HG02938 (cell line): ENCODE measurements around the gene ABLIM2.

ENCODE experiments used
- ATAC-seq: cut with Tn5 transposase; IDR thresholded peaks from one replicate; pipeline ENCODE4 v1.9.1; 2021; ENCODE audit warnings: mild to moderate bottlenecking, moderate library complexity; ENCODE audit not compliant: unreplicated experiment

The ABLIM2 gene

DNA sequence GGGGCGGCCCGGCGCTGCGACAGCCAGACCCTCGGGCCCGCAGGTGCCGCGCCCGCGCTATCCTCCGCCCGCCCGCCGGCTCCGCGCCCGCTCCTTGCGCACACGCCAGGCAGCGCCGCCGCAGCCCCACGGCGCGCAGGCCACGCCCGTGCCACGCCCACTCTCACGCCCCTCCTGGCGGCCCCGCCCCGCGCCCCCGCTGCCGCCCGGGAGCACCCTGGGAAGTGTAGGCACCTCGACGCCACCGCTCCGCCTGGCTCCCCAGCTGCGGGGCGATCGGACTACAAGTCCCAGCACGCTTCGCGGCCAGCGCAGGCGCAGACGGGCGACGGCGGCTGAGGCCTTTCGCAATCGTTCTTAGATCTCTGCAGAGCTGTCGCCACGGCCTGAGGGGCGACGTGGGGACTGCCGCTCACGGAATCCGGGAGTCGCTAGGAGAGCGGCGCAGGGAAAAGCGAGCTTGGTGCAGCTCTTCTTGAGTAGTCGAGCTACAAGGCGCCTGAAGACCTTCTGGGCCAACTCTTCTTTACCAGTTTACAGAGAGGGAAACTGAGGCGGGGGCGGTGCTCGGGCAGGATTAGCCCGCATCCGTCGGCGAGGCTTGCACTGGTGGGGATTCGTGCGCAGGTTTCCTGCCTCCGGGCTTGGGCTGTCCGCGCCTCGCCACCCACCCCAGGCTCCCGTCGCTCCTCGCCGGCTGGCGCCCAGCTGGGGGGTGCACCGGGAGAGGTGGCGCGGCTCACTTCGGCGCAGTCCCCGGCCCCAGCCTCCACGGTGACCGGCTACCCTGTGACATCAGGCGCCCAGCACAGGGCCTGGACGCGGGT lies at the start of gene ABLIM2:
Gene ABLIM2, minus strand, starts transcription at position 104 of the 827 bp plus-strand sequence. CDS start 124 bp downstream, outside the sequence.
- ATAC-seq, result peak; percentile 93

DNA sequence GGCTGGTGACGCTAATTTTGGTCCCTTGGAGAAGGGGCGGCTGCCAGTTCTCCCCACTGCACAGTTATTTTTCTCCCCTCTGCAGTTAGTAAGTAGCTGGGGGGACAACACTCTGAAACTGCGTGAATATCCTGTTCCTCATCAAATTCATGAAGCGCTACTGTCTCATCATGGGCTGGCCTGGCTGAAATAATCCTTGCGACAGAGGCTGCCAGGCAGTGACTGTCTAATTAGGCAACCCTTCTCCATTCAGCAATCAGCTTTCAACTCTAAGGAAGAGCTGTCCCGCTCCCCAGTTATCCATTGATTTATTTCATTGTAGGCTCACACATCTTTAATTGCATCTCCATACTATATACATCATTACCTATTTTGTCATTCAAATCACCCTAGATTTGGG lies 48.7 kb upstream of the ABLIM2 start:
- no peak for ATAC-seq

DNA sequence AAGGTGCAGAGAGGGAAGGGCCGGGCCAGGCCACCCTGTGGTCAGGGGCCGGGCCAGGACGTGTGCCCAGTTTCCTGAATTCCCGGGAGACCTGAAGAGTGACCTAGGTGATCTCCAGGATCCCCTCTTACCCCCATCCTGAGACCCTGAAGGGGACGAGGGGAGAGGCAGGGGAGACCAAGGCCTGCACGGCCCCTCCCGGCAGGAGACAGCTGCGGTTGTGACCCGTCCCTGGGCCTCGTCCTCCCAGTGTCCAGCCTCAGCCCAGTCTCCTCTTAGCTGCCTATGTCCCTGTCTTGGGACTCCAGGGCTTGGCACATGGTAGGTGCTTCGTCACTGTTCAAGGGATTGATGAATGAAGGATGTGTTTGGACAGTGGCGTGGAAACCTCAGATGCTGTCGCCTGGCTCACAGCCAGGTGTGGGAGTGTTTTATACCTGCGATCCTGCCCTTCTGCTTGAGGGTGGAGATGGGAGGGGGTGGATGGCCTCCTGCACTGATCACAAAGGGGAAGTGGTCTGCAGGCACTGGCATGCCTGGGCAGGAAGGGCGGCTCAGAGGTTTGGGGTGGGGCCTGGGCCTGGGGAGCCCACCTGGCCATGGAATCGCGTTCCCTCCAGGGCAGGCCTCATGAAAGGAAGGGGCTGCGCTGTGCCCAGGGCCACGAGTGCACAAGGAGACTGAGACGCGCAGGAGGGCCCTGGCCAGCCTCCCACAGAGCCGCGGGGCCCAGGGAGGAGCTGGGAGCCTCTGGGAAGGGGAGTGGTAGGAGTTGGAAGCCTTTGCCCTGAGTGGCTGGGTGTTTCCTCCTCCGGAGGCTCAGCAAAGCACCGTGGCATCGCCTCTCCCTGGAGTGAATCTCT lies 47.4 kb upstream of the ABLIM2 start:
- ATAC-seq, result no peak

DNA sequence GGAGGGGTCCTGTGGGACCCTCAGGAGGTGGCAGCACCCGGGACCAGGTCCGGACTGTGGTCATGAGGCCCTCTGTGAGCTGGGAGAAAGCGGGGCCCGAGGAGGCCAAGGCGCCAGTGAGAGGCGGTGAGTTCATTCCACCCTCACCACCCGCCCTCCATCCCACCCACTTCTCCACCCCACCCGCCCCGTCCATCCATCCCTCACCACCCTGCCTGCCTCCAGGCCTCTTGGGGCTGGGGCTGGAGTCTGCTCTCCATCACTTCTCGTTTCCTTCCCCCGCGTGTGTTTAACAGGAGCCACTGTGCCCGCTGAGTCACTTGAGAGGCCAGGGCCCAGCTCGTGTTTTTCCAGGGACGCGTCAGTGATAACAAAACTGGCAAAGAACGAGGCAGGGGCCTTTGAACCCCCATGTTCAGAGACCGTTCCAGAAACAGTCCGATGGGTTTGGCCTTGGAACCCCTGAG lies 46.7 kb upstream of the ABLIM2 start:
- no peak for ATAC-seq

DNA sequence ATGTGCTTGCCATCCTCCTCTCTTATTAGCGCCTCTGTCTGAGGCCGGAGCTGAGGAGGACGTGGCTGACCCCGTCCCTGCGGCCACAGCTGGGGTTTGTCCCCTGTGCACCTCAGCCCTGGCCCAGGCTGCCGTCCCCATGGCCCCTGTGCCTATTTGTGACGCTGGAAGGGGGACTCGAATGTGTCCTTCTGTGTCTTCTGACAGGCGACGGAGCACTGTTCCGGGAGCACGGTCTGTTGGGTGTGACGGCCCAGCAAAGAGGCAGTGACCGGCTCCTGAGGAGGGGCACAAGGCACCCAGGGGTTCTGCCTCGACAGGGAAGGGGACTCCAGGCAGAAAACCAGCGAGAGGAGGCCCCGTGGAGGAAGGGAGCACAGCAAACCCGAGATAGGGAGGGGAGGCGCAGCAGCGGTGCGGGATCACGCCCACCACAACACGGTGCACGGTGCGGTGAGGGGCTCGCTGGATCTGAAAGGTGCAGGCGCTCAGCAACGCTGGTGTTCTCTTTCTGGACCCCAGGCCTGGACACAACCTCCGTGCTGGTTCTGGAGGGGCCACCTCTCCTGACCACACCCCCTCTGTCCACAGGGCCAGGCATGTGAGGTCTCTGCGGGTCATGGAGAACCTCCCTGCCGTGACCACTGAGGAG lies 46.1 kb upstream of the ABLIM2 start:
- ATAC-seq, result no peak

DNA sequence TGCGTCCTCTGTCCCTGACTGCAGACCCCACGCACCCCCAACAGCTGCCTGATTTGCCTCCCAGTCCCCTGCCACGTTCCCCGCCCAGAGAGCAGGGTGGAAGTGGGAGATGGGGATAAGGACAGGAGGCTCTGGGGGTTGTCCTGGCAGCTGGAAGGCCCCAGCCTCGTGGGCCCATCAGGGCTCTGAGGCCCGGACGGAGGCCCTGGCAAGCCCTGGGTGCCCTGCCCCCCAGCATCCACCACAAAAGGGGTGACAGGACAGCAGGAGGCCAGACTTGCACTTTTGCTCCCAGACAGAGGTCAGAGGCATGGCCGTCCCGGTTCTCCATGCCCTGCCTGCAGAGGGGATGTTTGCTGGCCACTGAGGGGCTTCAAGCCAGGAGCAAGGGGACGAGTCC lies 45.2 kb upstream of the ABLIM2 start:
- no peak for ATAC-seq

DNA sequence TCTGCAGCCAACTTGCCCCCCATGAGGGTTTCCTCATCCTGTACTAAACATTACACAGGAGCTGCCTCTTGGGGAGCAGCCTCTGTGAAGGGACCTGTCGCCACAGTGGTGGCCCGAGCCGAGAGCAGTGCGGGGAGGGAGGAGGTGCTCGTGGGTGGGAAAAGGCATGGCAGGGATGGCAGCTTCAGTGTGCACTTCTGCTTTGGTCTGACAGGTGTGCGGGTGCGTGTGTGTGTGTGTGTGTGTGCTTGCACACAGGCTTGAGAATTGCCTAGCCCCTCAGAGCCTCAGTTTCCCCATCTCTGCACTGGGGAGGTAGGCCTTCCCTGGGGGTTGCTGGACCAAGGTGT lies 44.4 kb upstream of the ABLIM2 start:
- no peak for ATAC-seq

DNA sequence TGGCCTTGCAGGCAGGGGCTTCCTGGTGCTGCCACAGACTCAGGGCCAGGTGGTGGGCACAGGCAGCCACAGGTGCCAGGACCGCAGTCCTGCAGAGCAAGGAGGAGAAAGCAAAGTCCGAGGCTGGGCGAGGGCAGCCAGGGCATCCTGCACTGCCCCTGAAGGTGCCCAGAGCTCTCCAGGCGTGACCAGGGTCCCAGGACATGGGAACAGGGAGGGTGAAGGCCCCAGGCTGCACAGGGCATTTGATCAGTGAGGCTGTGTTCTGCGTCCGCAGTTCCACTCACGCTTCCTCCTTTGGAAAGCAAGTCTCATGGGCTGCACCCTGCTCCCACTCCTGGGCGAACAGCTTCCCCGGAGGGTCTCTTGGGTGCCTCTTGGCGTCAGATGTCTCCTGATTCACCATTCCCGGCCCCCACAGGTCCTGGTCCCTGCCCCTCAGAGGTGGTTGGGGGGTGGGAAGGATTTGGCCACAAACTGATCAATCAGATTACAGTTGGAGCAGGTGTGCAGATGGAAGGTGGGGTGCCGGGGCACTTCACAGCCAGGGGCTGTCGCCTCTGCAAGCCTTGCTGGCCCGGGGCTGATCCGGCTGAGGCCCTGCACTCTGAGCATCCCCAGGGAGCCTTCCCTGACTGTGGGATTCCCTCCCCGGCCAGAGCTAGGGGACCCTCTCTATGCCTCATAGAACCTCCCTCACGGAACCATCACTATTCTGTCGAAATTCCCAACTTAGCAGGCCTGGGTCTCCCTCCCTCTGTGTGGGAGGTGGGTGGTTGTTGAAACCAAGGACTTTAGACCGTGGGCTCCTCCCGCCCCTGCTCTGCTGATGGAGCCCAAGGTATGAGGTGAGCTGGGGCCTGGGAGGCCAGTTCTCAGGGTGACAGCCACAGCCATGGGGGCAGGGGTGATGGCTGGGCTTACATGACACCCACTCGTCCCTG lies 43.8 kb upstream of the ABLIM2 start:
- no peak for ATAC-seq

DNA sequence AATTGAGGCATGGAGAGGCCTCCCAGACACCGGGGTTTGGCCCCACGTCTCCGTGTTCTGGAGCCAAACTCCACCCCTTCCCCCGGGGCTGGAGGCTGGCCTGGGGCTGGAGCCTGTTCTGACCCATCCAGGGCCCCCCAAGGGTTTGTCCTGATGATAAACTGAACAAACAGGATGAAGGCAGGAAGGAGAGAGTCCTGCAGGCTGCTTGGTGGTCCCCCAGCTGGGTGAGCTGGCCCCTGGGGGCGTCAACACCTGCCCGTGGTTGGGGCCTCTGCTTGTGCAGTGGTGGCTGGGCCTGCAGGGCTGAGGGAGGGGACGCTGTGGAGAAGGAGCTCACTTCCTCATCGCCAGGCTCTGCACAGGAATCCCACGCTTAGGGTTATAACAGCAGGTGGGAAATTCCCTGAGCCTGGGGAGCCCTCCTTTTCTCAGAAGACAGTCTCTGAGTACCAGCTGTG lies 42.7 kb upstream of the ABLIM2 start:
- peak; percentile 34 for ATAC-seq

DNA sequence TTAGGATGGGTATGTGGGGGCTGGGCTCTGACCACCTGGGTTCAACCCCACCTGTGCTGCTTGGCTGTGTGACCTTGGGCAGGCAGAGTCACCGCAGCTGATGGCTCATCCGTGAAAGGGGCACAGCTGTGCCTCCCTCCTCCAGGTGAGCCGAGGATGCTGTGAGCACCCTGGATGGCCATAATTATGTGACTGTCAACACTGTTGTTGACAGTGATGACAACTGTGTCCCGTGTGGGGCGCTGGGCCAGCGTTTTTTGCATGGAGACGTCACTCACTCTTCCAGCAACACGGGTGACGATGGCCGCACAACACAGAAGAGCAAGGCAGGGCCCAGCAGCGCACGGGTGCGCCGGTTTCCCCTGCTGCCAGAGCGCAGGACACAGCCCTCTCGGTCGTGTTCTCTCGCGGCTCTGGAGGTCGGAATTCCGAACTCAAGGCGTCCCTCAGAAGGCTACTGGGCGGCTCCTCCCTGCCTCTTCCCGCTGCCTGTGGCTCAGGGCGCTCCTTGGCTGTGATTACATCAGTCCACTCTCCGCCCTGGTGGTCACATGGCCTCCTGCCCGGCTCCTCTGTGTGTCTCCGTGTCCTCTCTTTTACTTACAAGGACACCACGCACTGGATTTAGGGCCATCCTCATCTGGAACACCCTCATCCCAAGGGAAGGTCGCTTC lies 41.8 kb upstream of the ABLIM2 start:
- no peak for ATAC-seq

DNA sequence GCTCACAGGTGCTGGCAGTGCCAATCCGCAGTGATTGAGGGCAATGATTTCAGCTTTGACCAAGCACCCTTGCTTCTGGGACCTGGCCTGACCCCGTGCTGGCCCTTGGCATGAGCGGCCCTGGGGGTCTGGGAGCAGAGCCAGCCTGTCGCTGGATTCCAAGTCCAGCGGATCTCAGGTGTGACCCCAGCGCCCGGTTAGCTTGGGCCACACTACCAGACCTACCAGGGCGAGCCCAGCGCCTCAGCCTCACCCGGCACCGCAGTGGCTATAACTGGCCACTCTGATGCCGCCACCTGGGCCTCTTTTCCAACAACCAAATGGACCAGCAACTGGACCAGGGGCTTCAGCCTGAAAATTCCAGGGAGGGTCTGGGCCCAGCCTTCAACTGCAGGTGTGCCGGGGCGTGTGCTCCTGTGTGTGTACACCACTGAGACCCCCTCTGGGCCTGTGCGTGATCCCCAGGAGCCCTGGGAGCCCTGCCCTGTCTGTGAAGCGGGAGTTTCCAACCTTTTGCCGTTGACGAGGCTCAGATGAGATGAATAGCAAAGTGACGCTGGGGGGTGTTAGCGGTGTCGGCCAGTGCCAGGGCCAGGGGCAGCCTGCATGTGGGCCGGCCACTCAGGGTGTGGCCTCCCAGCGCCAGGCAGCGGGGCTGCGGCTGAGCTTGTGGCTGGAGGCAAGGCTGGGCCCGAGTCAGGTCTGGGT lies 41.1 kb upstream of the ABLIM2 start:
- ATAC-seq, result no peak

DNA sequence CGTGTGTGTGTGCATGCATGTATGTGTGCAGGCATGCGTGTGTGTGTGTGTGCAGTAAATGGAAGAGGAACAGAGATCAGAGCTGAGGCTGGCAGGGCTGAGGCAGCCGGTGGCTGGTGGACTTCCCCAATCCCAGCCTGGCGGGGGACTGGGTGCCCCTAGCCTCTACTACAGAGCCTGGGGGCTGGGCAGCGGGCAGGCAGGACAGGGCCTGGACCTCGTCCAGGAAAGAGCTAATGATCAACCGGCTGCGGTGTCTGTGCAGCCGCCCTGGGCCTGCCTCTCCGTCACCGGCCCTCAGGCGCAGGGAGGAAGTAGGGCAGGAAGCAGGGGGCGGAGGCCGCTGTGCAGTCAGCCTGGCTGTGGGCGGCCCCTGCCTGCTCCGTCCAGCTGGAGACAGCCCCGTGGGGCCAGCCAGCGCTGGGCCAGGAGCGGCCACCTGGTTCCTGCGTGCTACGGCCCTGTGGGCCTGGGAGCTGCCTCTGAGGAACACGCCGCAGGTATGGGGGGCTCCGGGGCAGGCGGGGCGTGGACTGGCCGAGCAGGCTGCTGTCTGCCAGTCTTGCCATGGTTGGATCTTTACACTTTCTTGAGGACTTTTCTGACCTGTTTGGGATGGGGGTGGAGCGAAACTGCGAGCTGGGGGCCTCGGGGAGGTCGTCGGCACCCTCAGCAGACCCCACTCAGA lies 40.4 kb upstream of the ABLIM2 start, which contains the start of gene SH3TC1:
Gene SH3TC1, plus strand, starts transcription at position 385 of the 688 bp plus-strand sequence. CDS start 5,905 bp downstream, outside the sequence.
- peak; percentile 65 for ATAC-seq

DNA sequence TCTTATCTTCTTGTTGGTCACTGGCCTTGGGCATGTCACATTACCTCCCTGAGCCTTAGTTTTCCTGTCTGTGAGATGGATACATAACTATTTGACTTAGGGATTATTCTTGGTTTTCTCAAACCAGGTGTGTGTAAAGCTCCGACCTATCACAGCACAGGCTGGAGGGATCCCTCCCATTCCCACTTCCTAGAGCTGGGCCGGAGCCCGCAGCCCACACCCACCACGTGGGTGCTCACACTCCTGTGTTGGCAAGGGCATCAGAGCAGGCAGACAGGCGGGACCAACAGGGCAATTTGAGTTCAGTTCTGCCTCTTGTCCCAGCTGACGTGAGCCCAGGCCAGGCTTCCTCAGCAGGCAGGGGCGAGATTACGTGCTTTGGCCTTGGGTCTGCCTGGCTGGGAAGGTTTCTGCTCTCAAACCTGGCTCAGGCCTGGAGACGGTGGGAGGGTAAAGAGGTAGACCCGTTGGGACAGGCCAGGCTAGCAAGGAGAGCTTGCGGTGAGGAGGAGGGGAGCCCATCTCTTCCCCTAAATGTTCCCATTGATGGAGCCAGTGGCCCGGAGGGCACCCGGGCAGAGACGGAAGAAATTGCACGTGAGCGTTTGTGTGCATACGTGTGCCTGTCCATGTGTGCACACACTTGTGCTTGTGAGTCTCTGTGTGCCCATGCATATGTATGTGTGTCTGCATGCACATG lies 39.7 kb upstream of the ABLIM2 start:
- ATAC-seq, result no peak

DNA sequence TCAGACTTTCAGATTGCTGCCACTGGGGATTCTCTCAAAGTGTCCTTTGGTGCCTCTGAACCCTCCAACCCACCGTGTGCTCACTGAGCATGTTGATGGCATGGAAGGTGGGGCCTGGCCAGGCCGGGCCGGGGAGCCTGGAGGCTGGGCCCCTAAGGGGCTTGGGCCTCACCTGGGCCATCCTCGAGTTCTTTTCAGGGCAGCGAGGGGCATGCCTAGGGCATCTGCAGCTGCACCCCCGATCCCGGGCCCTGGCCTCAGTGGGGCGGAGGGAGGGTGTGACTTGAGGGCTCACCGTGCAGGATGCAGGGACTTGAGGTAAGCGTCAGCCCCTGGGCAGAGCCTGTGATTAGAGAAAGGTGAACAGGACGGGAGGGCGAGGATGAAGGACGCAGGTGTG lies 38.9 kb upstream of the ABLIM2 start:
- no peak for ATAC-seq

DNA sequence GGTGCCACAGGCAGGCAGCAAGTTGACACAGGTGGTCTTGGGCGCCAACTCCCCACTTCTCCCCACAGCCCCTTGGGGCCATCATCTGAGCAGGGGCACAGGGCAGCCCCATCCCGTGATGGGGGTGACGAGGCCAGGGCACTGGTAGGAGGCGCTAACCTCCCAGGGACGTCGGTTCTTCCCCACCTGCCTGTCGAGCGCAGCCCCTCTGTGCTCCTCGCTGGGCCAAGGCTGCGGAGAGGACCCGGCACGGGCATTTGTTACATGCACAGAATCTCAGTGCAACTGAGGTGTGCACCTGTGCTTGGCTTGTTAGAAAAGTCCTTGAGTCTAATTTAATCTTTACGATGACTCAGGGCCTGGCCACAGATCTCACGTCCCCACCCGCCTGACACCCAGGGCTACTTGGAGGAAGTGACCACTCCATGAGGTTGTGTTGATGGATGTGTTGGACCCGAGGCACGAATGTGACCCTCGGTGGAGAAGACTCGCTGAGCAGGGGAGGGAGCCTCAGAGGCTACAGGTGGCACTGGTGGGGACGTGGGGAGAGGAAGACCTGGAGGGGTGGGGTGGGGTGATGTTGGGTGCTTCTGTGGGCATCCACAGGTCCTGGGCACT lies 37.3 kb upstream of the ABLIM2 start:
- no peak for ATAC-seq

DNA sequence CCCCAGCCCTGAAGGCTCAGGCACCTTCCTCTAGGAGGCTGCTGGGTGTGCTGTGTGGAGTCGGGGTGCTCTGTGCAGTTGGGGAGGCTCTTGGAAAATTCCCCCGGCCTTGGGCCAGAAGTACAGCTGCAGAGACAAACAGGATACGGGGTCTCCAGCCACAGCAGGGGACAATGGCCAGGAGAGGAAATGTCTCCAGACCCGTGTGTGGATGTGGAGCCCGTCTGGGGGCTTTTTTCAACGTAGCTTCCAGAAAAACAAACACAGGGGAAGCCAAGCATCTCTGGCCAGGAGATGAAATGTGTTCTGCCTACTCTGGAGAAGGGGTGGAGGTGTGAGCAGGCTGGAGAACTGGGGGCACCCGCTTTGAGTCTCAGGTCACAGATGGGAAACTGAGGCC lies 36.8 kb upstream of the ABLIM2 start:
- ATAC-seq, result no peak
